GM10266 (cell line): ENCODE results near the gene PAK5.

Experiments used
- DNase-seq: peaks from one replicate; pipeline ENCODE4 v3.0.0; 2012; ENCODE audit errors: extremely low spot score
- TF ChIP-seq, protein P1 (sequence below): IDR thresholded peaks from 2 replicates; pipeline ENCODE4 v1.5.1; 2012; ENCODE audit warnings: mild to moderate bottlenecking, low read depth; ENCODE audit not compliant: control insufficient read depth, insufficient read depth; ENCODE audit errors: missing control alignments

PAK5 gene

DNA sequence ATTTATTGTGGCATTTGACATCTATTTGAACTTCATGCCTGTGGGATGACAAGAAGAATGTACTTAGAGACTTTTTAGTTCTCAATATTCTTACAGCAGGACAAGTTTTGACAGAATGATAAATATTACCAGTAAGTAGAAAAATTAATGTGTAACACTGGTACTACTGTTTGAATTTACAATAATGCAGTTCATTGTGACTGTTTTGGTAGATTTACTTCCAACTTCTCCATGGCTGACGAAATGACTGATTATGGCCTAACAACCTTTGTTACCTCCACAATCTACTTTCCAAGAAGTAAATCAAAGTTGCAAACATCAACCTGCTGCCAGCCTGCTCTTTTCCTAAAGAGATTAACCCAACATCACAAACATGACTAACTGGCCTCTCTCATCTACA lies 38.5 kb downstream of the PAK5 start:
- no peak for DNase-seq
- TF ChIP-seq, protein P1, sequence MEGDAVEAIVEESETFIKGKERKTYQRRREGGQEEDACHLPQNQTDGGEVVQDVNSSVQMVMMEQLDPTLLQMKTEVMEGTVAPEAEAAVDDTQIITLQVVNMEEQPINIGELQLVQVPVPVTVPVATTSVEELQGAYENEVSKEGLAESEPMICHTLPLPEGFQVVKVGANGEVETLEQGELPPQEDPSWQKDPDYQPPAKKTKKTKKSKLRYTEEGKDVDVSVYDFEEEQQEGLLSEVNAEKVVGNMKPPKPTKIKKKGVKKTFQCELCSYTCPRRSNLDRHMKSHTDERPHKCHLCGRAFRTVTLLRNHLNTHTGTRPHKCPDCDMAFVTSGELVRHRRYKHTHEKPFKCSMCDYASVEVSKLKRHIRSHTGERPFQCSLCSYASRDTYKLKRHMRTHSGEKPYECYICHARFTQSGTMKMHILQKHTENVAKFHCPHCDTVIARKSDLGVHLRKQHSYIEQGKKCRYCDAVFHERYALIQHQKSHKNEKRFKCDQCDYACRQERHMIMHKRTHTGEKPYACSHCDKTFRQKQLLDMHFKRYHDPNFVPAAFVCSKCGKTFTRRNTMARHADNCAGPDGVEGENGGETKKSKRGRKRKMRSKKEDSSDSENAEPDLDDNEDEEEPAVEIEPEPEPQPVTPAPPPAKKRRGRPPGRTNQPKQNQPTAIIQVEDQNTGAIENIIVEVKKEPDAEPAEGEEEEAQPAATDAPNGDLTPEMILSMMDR = no peak

DNA sequence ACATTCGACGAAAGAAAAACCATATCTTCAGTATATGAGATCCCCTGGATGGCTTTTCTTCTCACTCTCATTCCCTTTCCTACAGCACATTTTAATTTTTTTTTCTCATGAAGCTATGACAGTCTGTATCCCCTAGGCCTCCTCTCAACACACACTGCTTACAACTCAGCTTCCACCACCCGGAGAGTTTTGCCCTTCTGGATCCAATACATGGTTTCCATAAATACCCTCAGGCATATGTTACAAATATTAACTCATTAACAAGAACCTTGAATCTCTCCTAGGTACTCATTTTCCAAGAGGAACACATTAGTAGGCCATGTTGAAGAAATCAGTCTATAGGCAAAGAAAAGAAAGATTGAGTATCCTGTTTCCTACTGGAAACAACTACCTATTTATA lies 44.0 kb downstream of the PAK5 start:
- TF ChIP-seq, protein P1 = no peak

DNA sequence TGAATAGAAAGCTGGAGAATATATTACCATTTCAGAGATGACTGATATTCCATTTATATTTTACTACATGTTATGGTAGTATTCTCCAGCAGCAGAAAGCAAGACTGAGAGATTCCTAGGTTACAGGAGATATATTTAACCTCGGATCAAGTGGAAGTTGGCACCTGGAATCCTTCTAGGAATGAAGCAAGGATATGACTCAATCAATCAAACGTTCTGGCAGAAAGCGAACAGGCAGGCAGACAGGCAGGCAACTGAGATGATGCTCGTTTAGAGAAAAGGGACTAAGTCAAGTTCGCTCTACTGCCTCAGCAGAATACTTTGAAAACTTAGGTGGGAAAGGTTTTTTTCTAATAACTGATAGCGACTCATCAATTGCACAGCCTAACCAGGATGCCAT lies 46.2 kb downstream of the PAK5 start:
- DNase-seq = no peak
- TF ChIP-seq, protein P1 = no peak

More for the DNA sequence above, 44.0 kb downstream of the PAK5 start:
- no peak for DNase-seq

DNA sequence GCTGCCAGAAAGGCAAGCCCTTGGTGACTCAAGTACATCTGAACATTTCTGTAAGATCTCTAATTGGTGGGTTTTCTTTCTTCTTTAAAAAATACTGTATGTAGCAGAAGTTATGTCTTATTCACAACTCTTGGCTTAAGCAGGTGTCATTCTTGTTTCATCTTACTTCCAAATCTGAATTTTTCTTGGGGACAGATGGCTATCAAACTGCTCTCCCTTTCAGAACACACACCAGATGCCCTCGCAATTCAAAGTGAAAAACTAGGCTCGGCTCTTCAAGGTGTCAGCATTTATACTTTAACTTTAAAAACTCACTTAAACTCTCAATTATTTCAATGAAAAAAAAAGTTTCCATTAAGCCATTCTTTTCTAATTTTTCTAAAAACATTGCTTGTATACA lies 49.7 kb downstream of the PAK5 start:
- no peak for DNase-seq

DNA sequence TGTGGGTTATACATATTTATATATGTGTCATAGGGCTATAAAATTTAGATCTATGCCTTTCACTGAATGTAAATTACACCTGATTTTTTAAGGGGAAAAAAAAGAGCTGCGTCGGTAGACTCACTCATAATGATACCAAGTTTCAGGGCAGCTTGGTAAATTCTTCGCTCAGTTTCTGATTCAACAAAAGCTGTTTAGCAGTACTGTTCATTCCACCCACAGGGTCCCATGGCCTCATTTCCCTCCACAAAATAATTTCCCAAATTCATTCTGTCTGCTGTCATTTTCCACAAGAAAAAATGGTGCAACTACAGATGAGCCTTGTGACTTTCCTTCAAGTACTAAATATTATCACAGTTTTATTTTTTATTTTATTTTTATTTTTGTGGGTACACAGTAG lies 63.7 kb downstream of the PAK5 start:
- DNase-seq = no peak
- TF ChIP-seq, protein P1 = no peak

More for the DNA sequence above, 49.7 kb downstream of the PAK5 start:
- TF ChIP-seq, protein P1 = no peak

DNA sequence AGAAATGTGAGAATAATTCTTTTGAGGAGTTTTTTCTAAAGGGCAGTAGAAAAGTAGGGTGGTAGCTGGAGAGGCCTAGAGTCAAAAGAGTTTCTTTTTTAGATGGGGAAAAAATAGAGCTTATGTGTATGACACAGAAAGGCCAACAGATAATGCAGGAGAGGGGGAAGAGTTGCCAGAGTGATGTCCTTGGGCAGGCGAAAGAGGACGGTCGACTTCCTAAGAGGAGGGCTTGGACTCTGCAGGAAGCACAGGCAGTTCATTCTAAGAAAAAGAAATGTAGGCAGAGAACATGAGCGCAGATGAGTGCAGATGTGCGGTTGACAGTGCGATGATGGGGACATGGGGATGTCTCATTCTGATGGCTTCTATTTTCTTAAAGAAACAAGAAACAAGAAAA lies 68.9 kb downstream of the PAK5 start:
- no peak for DNase-seq
- TF ChIP-seq, protein P1 = no peak

DNA sequence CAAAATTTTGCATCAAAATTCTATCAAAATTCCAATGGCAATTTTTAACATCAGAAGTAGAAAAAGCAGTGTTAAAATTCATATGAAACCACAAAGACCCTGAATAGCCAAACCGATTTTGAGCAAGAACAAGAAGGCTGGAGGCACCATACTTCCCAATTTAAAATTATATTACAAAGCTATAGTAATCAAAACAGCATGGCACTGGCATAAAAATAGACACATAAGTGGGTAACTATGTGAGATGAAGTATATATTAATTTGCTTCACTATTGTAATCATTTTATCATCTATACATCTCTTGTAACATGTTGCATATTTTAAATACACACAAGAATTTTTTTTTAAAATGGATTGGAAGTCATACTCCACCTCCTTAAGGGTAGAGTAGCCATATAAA lies 77.4 kb downstream of the PAK5 start:
- TF ChIP-seq, protein P1 = no peak
- no peak for DNase-seq
